GM23338 (cell line): Measurements from ENCODE around the gene ENTHD1. TPM values are rescaled to one million over a fixed set of nuclear protein-coding genes. Genes with fewer than 3 reads are reported as not detected.

Experiments
- ATAC-seq: fragments of 200-7000 bp; cut with Tn5 transposase; 3 replicates; pipeline ENCODE4 v1.9.1; 2020
- DNase-seq: peaks from one replicate; pipeline ENCODE4 v3.0.0-alpha.2; 2015; ENCODE audit warnings: low spot score
- H2AFZ ChIP-seq: fragments of 200-600 bp; sonication (generic); 2 replicates; pipeline ENCODE4 v1.8.0; 2016; ENCODE audit warnings: antibody characterized with exemption, mild to moderate bottlenecking, moderate library complexity
- H3F3A ChIP-seq: fragments of 200-600 bp; sonication (generic); replicated peaks from 2 replicates; pipeline ENCODE4 v1.8.0; 2017; ENCODE audit warnings: antibody characterized with exemption, mixed run types, low read depth
- H3K27ac ChIP-seq: fragments of 200-600 bp; sonication (generic); 2 replicates; pipeline ENCODE4 v1.6.1; 2016; ENCODE audit warnings: low read depth
- H3K27me3 ChIP-seq: fragments of 200-600 bp; sonication (generic); 2 replicates; pipeline ENCODE4 v1.8.0; 2016; ENCODE audit warnings: mild to moderate bottlenecking, mixed run types, moderate library complexity; ENCODE audit not compliant: insufficient read depth
- H3K36me3 ChIP-seq: fragments of 200-600 bp; sonication (generic); 2 replicates; pipeline ENCODE4 v1.8.0; 2016; ENCODE audit warnings: mild to moderate bottlenecking; ENCODE audit not compliant: insufficient read depth
- H3K4me1 ChIP-seq: fragments of 200-600 bp; sonication (generic); 2 replicates; pipeline ENCODE4 v1.8.0; 2016; ENCODE audit warnings: mild to moderate bottlenecking, moderate library complexity; ENCODE audit not compliant: insufficient read depth
- H3K4me2 ChIP-seq: fragments of 200-600 bp; sonication (generic); 2 replicates; pipeline ENCODE4 v1.7.1; 2017; ENCODE audit warnings: mixed run types
- H3K4me3 ChIP-seq: fragments of 200-600 bp; sonication (generic); 2 replicates; pipeline ENCODE4 v1.6.1; 2016; ENCODE audit warnings: mixed run types
- H3K79me2 ChIP-seq: fragments of 200-600 bp; sonication (generic); replicated peaks from 2 replicates; pipeline ENCODE4 v1.8.0; 2017; ENCODE audit warnings: mild to moderate bottlenecking; ENCODE audit not compliant: insufficient read depth
- H3K9me2 ChIP-seq: fragments of 200-600 bp; sonication (generic); 2 replicates; pipeline ENCODE4 v1.8.0; 2017; ENCODE audit not compliant: insufficient read depth
- H4K20me1 ChIP-seq: fragments of 200-600 bp; sonication (generic); replicated peaks from 2 replicates; pipeline ENCODE4 v1.8.0; 2017; ENCODE audit warnings: mild to moderate bottlenecking; ENCODE audit not compliant: insufficient read depth
- H3K27ac Mint-ChIP-seq: 2 replicates; pipeline ENCODE4 v1.8.0; 2020; ENCODE audit warnings: inconsistent platforms, mild to moderate bottlenecking, moderate library complexity, mixed read lengths
- H3K27me3 Mint-ChIP-seq: 3 replicates; pipeline ENCODE4 v1.8.0; 2022; ENCODE audit warnings: low read depth, mild to moderate bottlenecking, moderate library complexity, mixed read lengths, inconsistent platforms; ENCODE audit not compliant: insufficient read depth, poor library complexity
- H3K36me3 Mint-ChIP-seq: 3 replicates; pipeline ENCODE4 v1.8.0; 2021; ENCODE audit warnings: low read depth, mild to moderate bottlenecking, inconsistent platforms, moderate library complexity, mixed read lengths
- H3K4me1 Mint-ChIP-seq: 3 replicates; pipeline ENCODE4 v1.8.0; 2020; ENCODE audit warnings: mild to moderate bottlenecking, inconsistent platforms, mixed read lengths
- H3K4me3 Mint-ChIP-seq: 3 replicates; pipeline ENCODE4 v1.8.0; 2021; ENCODE audit warnings: moderate library complexity, mild to moderate bottlenecking, inconsistent platforms, mixed read lengths
- H3K9me3 Mint-ChIP-seq: 3 replicates; pipeline ENCODE4 v1.8.0; 2020; ENCODE audit warnings: moderate library complexity, mild to moderate bottlenecking, inconsistent platforms, mixed read lengths
- CREB1 ChIP-seq: fragments of 250-450 bp; sonication (Bioruptor Pico); IDR thresholded peaks from 2 replicates; pipeline ENCODE4 v1.5.0; 2020; ENCODE audit warnings: low read depth, mild to moderate bottlenecking, moderate library complexity
- EZH2 ChIP-seq: fragments of 200-600 bp; sonication (generic); IDR thresholded peaks from one replicate; pipeline ENCODE4 v1.8.0; 2017; ENCODE audit warnings: antibody characterized with exemption, mild to moderate bottlenecking, low read depth; ENCODE audit not compliant: unreplicated experiment
- EZH2phosphoT487 ChIP-seq: fragments of 200-600 bp; sonication (generic); IDR thresholded peaks from one replicate; pipeline ENCODE4 v1.8.1; 2018; ENCODE audit warnings: antibody characterized with exemption; ENCODE audit not compliant: unreplicated experiment
- JUNB ChIP-seq: IDR thresholded peaks from one replicate; pipeline ENCODE4 v1.6.1; 2016; ENCODE audit warnings: antibody characterized with exemption; ENCODE audit not compliant: unreplicated experiment
- POLR2AphosphoS5 ChIP-seq: IDR thresholded peaks from 2 replicates; pipeline ENCODE4 v1.6.1; 2016; ENCODE audit warnings: antibody characterized with exemption, low read depth
- ZNF114 ChIP-seq: fragments of 250-450 bp; sonication (Bioruptor Pico); IDR thresholded peaks from 2 replicates; pipeline ENCODE4 v1.5.0; 2020; ENCODE audit warnings: mild to moderate bottlenecking, moderate library complexity
- ZNF331 ChIP-seq: fragments of 250-450 bp; sonication (Bioruptor Pico); IDR thresholded peaks from 2 replicates; pipeline ENCODE4 v1.5.0; 2020; ENCODE audit warnings: low read depth, mild to moderate bottlenecking, moderate library complexity
- polyA plus RNA-seq: library from polyadenylated mRNA; unstranded; fragments of >200 nt; fragmentation: Nextera tagmentation; extraction: Ambion mirVana; gene quantifications from 2 replicates; pipeline ENCODE4 v1.2.1, GENCODE V29; 2016
- total RNA-seq: library from RNA; depleted of rRNA; stranded (reverse); fragments of >200 nt; shearing (Covaris generic); gene quantifications from 2 replicates; pipeline ENCODE4 v1.2.3, GENCODE V29; 2014
- TF ChIP-seq, protein P1 (sequence below): fragments of 250-450 bp; sonication (Bioruptor Pico); IDR thresholded peaks from 2 replicates; pipeline ENCODE4 v1.5.0; 2020; ENCODE audit warnings: mild to moderate bottlenecking, moderate library complexity

ENTHD1 gene
- total and polyA plus RNA-seq, 2 experiments from 2014 or later: not detected

DNA sequence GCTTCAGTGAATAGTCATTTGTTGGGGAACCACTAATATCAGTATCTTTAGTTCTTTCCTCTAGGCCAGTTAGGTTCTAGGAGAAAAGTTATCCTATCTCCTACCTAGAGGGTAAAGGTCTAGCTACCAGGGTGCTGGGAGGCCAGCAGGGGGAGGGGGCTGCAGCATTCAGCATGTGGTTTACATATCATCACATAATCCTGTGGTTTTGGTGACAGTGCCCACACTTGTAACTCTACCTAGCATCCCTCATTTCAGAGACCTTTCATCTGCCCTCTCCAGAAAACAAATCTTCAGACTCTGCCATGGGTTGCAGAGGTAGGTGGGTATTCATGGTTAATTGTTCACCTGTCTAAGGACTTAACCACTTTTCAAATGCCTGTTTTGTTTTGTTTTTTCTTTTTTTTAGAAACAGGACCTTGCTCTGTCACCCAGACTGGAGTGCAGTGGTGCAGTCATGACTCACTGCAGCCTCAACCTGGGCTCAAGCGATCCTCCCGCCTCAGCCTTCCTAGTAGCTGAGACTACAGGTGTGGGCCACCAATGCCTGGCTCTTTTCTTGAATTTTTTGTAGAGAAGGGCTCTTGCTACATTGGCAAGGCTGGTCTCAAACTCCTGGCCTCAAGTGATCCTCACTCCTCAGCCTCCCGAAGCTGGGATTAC, 146.8 kb downstream of the ENTHD1 start (continued):
- TF ChIP-seq, protein P1, sequence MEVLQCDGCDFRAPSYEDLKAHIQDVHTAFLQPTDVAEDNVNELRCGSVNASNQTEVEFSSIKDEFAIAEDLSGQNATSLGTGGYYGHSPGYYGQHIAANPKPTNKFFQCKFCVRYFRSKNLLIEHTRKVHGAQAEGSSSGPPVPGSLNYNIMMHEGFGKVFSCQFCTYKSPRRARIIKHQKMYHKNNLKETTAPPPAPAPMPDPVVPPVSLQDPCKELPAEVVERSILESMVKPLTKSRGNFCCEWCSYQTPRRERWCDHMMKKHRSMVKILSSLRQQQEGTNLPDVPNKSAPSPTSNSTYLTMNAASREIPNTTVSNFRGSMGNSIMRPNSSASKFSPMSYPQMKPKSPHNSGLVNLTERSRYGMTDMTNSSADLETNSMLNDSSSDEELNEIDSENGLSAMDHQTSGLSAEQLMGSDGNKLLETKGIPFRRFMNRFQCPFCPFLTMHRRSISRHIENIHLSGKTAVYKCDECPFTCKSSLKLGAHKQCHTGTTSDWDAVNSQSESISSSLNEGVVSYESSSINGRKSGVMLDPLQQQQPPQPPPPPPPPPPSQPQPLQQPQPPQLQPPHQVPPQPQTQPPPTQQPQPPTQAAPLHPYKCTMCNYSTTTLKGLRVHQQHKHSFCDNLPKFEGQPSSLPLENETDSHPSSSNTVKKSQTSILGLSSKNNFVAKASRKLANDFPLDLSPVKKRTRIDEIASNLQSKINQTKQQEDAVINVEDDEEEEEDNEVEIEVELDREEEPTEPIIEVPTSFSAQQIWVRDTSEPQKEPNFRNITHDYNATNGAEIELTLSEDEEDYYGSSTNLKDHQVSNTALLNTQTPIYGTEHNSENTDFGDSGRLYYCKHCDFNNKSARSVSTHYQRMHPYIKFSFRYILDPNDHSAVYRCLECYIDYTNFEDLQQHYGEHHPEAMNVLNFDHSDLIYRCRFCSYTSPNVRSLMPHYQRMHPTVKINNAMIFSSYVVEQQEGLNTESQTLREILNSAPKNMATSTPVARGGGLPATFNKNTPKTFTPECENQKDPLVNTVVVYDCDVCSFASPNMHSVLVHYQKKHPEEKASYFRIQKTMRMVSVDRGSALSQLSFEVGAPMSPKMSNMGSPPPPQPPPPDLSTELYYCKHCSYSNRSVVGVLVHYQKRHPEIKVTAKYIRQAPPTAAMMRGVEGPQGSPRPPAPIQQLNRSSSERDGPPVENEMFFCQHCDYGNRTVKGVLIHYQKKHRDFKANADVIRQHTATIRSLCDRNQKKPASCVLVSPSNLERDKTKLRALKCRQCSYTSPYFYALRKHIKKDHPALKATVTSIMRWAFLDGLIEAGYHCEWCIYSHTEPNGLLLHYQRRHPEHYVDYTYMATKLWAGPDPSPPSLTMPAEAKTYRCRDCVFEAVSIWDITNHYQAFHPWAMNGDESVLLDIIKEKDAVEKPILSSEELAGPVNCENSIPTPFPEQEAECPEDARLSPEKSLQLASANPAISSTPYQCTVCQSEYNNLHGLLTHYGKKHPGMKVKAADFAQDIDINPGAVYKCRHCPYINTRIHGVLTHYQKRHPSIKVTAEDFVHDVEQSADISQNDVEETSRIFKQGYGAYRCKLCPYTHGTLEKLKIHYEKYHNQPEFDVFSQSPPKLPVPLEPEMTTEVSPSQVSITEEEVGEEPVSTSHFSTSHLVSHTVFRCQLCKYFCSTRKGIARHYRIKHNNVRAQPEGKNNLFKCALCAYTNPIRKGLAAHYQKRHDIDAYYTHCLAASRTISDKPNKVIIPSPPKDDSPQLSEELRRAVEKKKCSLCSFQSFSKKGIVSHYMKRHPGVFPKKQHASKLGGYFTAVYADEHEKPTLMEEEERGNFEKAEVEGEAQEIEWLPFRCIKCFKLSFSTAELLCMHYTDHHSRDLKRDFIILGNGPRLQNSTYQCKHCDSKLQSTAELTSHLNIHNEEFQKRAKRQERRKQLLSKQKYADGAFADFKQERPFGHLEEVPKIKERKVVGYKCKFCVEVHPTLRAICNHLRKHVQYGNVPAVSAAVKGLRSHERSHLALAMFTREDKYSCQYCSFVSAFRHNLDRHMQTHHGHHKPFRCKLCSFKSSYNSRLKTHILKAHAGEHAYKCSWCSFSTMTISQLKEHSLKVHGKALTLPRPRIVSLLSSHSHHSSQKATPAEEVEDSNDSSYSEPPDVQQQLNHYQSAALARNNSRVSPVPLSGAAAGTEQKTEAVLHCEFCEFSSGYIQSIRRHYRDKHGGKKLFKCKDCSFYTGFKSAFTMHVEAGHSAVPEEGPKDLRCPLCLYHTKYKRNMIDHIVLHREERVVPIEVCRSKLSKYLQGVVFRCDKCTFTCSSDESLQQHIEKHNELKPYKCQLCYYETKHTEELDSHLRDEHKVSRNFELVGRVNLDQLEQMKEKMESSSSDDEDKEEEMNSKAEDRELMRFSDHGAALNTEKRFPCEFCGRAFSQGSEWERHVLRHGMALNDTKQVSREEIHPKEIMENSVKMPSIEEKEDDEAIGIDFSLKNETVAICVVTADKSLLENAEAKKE (CRISPR knock-in tag): no peak

DNA sequence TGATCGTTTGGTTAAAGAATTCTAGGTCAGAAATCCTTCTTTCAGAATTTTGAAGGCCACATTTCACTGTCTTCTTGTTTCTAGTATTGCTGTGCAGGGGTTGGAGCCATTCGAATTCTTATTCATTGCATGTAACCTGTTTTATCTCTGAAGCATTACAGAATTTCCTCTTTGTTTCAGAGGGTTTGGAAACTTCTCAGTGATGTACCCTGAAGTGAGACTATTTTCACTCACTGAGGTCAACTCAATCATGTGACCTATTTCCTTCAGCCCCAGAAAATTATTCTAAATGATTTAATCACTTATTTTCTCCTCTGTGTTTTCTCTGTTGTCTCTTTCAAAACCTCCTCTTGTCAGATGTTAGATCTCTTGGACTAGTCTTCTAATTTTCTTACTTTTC, 147.8 kb downstream of the ENTHD1 start:
- H3K9me2 ChIP-seq: no peaks in the 10 kb centered on the region
- DNase-seq (no peak), ATAC-seq (no peak)
- H3K27me3 Mint-ChIP-seq: peaks cover 3% of the 10 kb centered on the region
- no peaks in the 10 kb centered on the region for H4K20me1 ChIP-seq
- H3K27me3 ChIP-seq: no peaks in the 10 kb centered on the region
- no peaks in the 10 kb centered on the region for H3K79me2 ChIP-seq
- no peaks in the 10 kb centered on the region for H3K36me3 ChIP-seq
- H3K9me3 Mint-ChIP-seq: no peaks in the 10 kb centered on the region; the same call in 2 of the 3 replicates
- no peak overlapping the region for H3K27ac Mint-ChIP-seq
- no peak overlapping the region for H3K27ac ChIP-seq
- no peak overlapping the region for H3K4me3 Mint-ChIP-seq
- no peaks in the 10 kb centered on the region for H3K4me1 Mint-ChIP-seq
- H3K4me1 ChIP-seq: no peaks in the 10 kb centered on the region
- H3K36me3 Mint-ChIP-seq: no peaks in the 10 kb centered on the region
- no peak overlapping the region for H3K4me3 ChIP-seq
- H2AFZ ChIP-seq: no peak overlapping the region
- H3F3A ChIP-seq: no peaks in the 10 kb centered on the region
- H3K4me2 ChIP-seq: no peak overlapping the region
- no peak for TF ChIP-seq EZH2
- no peak for TF ChIP-seq EZH2phosphoT487
- no peak for TF ChIP-seq ZNF331
- no peak for TF ChIP-seq JUNB
- TF ChIP-seq, protein P1 (CRISPR knock-in tag): no peak
- no peak for TF ChIP-seq ZNF114 (CRISPR knock-in tag)
- TF ChIP-seq CREB1 (CRISPR knock-in tag): no peak
- TF ChIP-seq POLR2AphosphoS5: no peak
